Measurements from ENCODE around the gene LRRC56. TPM values are rescaled to one million over a fixed set of nuclear protein-coding genes. Genes with fewer than 3 reads are reported as not detected.
A peak's percentile ranks its signal among the peaks of the same experiment; 100 is the strongest.

The LRRC56 gene
- total and polyA plus RNA-seq, 2 of the 13 experiments (the other 11 are each of a cell fraction or from before 2014, with no cell fraction given) = 0.11 to 0.29 TPM

DNA sequence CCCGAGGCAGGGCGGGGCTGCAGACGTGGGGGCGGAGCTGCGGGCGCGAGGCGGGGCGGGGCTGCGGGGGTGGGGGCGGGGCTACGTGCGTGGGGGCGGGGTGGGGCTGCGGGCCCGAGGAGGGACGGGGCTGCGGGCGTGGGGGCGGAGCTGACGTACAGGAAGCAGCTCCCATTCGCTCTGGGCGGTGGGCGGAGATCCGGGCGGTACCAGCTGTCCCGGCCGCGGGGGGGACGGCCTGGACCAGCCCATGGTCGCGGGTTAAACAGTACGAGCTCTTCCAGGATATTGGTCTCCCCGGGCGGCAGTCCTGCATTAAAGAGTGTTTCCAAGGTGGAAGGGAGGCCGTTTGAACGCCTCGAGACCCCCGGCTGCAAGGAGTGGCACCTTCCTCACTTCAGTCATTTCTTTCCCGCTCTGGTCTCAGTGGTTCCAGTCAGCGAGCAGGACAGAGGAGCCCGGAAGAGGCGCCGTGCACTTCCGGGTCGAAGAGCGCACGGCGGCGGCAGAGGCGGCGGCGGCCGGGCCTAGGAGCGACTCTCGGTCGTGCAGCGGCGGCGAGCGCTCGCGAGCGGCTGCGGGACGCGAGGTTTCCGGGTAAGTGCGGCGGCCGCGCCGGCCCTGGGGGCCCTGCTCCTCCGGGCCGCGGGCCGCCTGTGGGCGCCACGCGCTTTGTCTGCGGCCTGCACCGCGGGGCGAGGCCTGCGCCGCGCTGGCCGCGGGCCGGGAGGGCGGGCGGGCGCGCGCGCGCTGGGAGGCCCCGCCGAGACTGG, 38.9 kb downstream of the LRRC56 start, which contains the start of gene PHRF1 (continued):
- TF ChIP-seq ZNF782 (CRISPR knock-in tag; IDR thresholded peaks at IDR 0.05; ENCODE audit: borderline replicate concordance) = no peak
- no peak for TF ChIP-seq ZIK1 (CRISPR knock-in tag; IDR thresholded peaks at IDR 0.05; ENCODE audit: borderline replicate concordance, low read depth)
- TF ChIP-seq DPF2 (CRISPR knock-in tag; IDR thresholded peaks at IDR 0.05; ENCODE audit: borderline replicate concordance, low read depth) = no peak
- peak; percentile 55 for TF ChIP-seq PHF20 (CRISPR knock-in tag; IDR thresholded peaks at IDR 0.05)
- 0 out of 2 replicates have a peak, but pooled peaks have one; percentile 50 for TF ChIP-seq FLYWCH1 (CRISPR knock-in tag; IDR thresholded peaks at IDR 0.05)
- no peak for TF ChIP-seq ZNF512 (CRISPR knock-in tag; IDR thresholded peaks at IDR 0.05)
- TF ChIP-seq PATZ1 (CRISPR knock-in tag; IDR thresholded peaks at IDR 0.05) = no peak
- TF ChIP-seq HDAC2 (CRISPR knock-in tag; IDR thresholded peaks at IDR 0.05) = peak; percentile 39; the same call in 1 of the 2 replicates
- TF ChIP-seq ZSCAN30 (CRISPR knock-in tag; IDR thresholded peaks at IDR 0.05) = no peak
- TF ChIP-seq ZNF274 (CRISPR knock-in tag; IDR thresholded peaks at IDR 0.05) = peak; percentile 14; the same call in 1 of the 2 replicates
- TF ChIP-seq ZBTB38 (CRISPR knock-in tag; IDR thresholded peaks at IDR 0.05) = no peak
- TF ChIP-seq JUNB (CRISPR knock-in tag; IDR thresholded peaks at IDR 0.05; ENCODE audit: borderline replicate concordance) = no peak
- no peak for TF ChIP-seq ZEB1 (IDR thresholded peaks at IDR 0.05; ENCODE audit: insufficient replicate concordance, low read depth)
- 0 out of 2 replicates have a peak, but pooled peaks have one; percentile 10 for TF ChIP-seq ZNF547 (CRISPR knock-in tag; IDR thresholded peaks at IDR 0.05)
- 0 out of 2 replicates have a peak, but pooled peaks have one; percentile 28 for TF ChIP-seq ZNF331 (CRISPR knock-in tag; IDR thresholded peaks at IDR 0.05)
- TF ChIP-seq, protein P1, sequence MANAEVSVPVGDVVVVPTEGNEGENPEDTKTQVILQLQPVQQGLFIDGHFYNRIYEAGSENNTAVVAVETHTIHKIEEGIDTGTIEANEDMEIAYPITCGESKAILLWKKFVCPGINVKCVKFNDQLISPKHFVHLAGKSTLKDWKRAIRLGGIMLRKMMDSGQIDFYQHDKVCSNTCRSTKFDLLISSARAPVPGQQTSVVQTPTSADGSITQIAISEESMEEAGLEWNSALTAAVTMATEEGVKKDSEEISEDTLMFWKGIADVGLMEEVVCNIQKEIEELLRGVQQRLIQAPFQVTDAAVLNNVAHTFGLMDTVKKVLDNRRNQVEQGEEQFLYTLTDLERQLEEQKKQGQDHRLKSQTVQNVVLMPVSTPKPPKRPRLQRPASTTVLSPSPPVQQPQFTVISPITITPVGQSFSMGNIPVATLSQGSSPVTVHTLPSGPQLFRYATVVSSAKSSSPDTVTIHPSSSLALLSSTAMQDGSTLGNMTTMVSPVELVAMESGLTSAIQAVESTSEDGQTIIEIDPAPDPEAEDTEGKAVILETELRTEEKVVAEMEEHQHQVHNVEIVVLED (CRISPR knock-in tag; IDR thresholded peaks at IDR 0.05; ENCODE audit: borderline replicate concordance) = peak; percentile 81
- no peak for TF ChIP-seq ZNF546 (CRISPR knock-in tag; conservative IDR thresholded peaks at IDR 0.05)
- TF ChIP-seq ESRRA (CRISPR knock-in tag; IDR thresholded peaks at IDR 0.05; ENCODE audit: low read depth) = 0 out of 2 replicates have a peak, but pooled peaks have one; percentile 26
- no peak for TF ChIP-seq ZNF143 (CRISPR knock-in tag; IDR thresholded peaks at IDR 0.05)
- TF ChIP-seq, protein P2, sequence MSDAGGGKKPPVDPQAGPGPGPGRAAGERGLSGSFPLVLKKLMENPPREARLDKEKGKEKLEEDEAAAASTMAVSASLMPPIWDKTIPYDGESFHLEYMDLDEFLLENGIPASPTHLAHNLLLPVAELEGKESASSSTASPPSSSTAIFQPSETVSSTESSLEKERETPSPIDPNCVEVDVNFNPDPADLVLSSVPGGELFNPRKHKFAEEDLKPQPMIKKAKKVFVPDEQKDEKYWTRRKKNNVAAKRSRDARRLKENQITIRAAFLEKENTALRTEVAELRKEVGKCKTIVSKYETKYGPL (CRISPR knock-in tag; IDR thresholded peaks at IDR 0.05) = no peak
- no peak for TF ChIP-seq ZNF235 (CRISPR knock-in tag; IDR thresholded peaks at IDR 0.05; ENCODE audit: borderline replicate concordance)
- TF ChIP-seq ZNF713 (CRISPR knock-in tag; IDR thresholded peaks at IDR 0.05) = no peak
- TF ChIP-seq ZNF766 (CRISPR knock-in tag; IDR thresholded peaks at IDR 0.05; ENCODE audit: borderline replicate concordance) = no peak
